ENCODE results near the gene CCL17.
"Not testable (repeated sequence)": the region's sequence is repeated elsewhere in the genome, so short reads cannot be mapped to it uniquely, and the experiment has no call there.

CCL17 gene

GRCh38 chr16:57403965-57404817, at the start of gene CCL17:
Gene CCL17 (plus strand): TSS chr16:57404767. CDS start chr16:57413933, 9,166 bp downstream.
- DNase-seq (ENCODE audit: low spot score): no peak

- no peak for DNase-seq (ENCODE audit: low spot score)
These were observed 48.6 kb upstream of the CCL17 start for GRCh38 chr16:57355898-57356414.

- no peak for DNase-seq (ENCODE audit: low spot score)
These were observed 48.0 kb upstream of the CCL17 start for GRCh38 chr16:57356547-57356946.

GRCh38 chr16:57357330-57358085, 47.1 kb upstream of the CCL17 start:
- DNase-seq (ENCODE audit: low spot score): no peak

- DNase-seq (ENCODE audit: low spot score): no peak
These were observed 46.5 kb upstream of the CCL17 start for GRCh38 chr16:57358086-57358420.

GRCh38 chr16:57358527-57359095, 46.0 kb upstream of the CCL17 start, which contains the start of gene CCL22:
Gene CCL22 (plus strand): TSS chr16:57358783. CDS start chr16:57358817, 34 bp downstream.
- DNase-seq (ENCODE audit: low spot score): no peak

- DNase-seq (ENCODE audit: low spot score): no peak
These were observed 44.1 kb upstream of the CCL17 start for GRCh38 chr16:57360321-57360935.

- no peak for DNase-seq (ENCODE audit: low spot score)
These were observed 43.2 kb upstream of the CCL17 start for GRCh38 chr16:57361404-57361803.

- no peak for DNase-seq (ENCODE audit: low spot score)
These were observed 40.4 kb upstream of the CCL17 start for GRCh38 chr16:57364143-57364542.

- DNase-seq (ENCODE audit: low spot score): no peak
These were observed 38.0 kb upstream of the CCL17 start for GRCh38 chr16:57366544-57367040.

GRCh38 chr16:57367116-57367752, 37.3 kb upstream of the CCL17 start:
- no peak for DNase-seq (ENCODE audit: low spot score)

GRCh38 chr16:57371494-57372371, 32.8 kb upstream of the CCL17 start:
- DNase-seq (ENCODE audit: low spot score): no peak

- no peak for DNase-seq (ENCODE audit: low spot score)
These were observed 32.0 kb upstream of the CCL17 start, which contains the start of gene CX3CL1 for GRCh38 chr16:57372372-57373116. Gene CX3CL1 (plus strand): TSS chr16:57372490. CDS start chr16:57372569, 79 bp downstream.

- DNase-seq (ENCODE audit: low spot score): no peak
These were observed 31.2 kb upstream of the CCL17 start for GRCh38 chr16:57373117-57373947.

- no peak for DNase-seq (ENCODE audit: low spot score)
These were observed 30.5 kb upstream of the CCL17 start for GRCh38 chr16:57374067-57374534.

- DNase-seq (ENCODE audit: low spot score): not testable (repeated sequence)
These were observed 29.6 kb upstream of the CCL17 start for GRCh38 chr16:57374925-57375465.

GRCh38 chr16:57376313-57376818, 28.2 kb upstream of the CCL17 start:
- no peak for DNase-seq (ENCODE audit: low spot score)

All from CD4-positive, alpha-beta T cell treated with Interleukin-6 at 100 ng/mL for 8 hours (primary cell).